T follicular helper cell (primary cell): Measurements from ENCODE around the gene PRIM1.
"Not testable (repeated sequence)": the region's sequence is repeated elsewhere in the genome, so short reads cannot be mapped to it uniquely, and the experiment has no call there.

Source experiments
- DNase-seq: peaks from one replicate; pipeline ENCODE4 v3.0.0-alpha.2; 2020; ENCODE audit warnings: low read depth
- total RNA-seq, 2 experiments: gene quantifications; one replicate each; lab custom pipeline; 2026; lab: John Stamatoyannopoulos, UW

The PRIM1 gene
- total RNA-seq, result 18.4 to 22.5 reads per million in 2 experiments

DNA sequence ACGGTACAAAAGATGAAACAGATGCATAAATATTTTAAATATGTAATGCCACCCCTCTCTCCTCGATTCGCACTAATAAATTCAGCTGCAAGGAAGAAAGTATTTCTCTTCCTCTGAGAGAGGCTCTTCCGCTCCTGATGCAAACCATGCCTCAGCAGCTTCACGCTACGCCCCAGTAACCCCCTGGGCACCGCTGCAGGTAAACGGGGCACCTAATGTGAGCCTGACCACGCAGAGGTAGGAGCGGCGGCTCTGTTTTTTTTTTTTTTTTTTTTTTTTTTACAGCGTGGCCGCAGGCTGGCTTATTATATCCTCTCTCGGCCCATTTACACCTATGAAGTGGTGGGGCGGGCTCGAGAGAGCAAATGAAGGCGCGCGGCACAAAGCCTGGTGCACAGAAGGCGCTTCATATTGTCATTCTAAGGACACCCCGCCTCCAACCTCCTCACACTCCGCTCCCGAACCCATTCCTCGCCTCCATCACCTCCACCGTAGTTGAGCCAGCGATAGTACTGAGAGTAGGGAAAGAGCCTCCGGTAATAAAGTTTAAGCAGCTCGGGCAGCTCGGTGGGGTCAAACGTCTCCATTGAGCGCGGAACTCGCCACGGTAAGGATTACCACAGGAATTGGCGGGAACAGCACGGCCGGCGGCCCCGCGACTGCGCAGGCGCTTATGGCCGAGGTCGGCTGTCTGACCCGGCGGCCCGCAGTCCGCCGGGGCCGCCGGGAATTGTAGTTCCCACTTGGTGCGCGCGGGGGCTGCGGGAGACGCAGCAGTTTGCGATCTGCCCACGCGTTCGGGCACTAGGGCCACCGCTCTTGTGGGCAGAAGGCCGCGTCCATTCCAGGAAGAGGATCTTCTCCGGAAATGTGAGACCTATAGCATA, at the start of gene PRIM1:
Gene PRIM1 (minus strand): TSS at position 612 of the 887 bp plus-strand sequence. CDS start 25 bp downstream, at position 587.
- peak; percentile 73 for DNase-seq

DNA sequence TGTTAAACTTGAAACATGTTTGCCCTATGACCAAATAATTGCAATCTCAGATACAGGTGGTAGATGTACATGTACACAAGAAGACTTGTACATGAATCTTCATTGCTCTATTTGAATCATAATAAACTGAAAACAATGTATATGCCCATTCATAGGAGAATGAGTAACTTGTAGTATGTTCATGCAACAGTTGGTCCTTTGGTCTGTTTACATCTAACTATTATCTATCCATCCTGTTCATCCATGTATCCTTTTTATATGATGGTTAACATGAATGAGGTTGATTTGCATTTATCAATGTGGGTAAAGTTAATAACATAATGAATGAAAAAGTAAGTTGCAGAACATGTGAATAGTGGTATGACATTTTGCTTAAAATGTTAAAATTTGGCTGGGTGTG, 48.1 kb upstream of the PRIM1 start:
- no peak for DNase-seq

DNA sequence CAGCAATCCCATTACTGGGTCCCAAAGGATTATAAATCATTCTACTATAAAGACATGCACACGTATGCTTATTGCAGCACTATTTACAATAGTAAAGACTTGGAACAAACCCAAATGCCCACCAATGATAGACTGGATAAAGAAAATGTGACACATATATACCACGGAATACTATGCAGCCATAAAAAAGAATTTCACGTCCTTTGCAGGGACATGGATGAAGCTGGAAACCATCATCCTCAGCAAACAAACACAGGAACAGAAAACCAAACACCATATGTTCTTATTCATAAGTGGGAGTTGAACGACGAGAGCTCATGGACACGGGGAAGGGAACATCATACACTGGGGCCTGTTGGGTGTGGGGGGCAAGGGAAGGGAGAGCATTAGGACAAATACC, 47.2 kb upstream of the PRIM1 start:
- not testable (repeated sequence) for DNase-seq

DNA sequence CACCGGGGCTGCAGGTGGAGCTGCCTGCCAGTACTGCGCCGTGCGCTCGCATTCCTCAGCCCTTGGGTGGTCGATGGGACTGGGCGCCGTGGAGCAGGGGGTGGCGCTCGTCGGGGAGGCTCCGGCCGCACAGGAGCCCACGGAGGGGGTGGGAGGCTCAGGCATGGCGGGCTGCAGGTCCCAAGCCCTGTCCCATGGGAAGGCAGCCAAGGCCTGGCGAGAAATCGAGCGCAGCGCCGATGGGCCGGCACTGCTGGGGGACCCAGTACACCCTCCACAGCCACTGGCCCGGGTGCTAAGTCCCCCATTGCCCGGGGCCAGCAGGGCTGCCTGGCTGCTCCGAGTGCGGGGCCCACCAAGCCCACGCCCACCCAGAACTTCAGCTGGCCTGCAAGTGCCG, 43.7 kb upstream of the PRIM1 start:
- DNase-seq, result not testable (repeated sequence)

DNA sequence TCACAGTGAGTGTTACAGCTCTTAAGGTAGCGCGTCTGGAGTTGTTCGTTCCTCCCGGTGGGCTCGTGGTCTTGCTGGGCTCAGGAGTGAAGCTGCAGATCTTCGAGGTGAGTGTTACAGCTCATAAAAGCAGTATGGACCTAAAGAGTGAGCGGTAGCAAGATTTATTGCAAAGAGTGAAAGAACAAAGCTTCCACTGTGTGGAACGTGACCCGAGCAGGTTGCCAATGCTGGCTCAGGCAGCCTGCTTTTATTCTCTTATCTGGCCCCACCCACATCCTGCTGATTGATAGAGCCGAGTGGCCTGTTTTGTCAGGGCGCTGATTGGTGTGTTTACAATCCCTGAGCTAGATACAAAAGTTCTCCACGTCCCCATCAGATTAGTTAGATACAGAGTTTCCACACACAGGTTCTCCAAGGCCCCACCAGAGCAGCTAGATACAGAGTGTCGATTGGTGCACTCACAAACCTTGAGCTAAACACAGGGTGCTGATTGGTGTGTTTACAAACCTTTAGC, 43.0 kb upstream of the PRIM1 start:
- DNase-seq, result not testable (repeated sequence)

DNA sequence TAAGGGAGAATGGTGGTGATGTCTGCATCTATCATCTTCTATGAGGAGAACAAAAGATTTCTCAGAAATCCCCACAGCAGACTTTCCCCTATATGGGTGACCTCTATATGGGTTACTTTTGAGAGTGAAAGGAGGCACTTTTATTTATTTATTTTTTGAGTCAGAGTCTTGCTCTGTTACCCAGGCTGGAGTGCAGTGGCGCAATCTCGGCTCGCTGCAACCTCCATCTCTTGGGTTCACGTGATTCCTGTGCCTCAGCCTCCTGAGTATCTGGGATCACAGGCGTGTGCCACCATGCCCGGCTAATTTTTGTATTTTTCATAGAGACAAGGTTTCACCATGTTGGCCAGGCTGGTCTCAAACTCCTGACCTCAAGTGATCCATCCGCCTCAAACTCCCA, 41.0 kb upstream of the PRIM1 start:
- DNase-seq, result not testable (repeated sequence)

DNA sequence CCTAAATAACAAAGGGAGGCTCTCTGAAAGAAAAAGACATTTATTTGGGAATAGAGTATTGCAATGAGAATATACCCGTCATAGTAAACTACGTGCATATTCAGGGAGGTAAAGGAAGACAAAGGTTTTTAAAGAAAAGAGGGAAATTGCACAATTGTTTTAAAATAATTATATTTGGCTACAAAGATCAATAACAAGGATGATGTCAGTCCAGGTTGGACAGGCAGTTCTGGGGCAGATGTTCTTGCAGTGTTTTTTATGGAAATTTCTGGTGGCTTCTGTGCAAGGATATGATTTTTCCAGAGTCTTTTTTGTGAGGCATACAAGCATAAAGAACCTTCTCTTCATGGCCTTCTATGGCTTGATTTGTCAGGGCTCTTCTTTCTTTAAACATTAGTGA, 40.6 kb upstream of the PRIM1 start:
- no peak for DNase-seq

DNA sequence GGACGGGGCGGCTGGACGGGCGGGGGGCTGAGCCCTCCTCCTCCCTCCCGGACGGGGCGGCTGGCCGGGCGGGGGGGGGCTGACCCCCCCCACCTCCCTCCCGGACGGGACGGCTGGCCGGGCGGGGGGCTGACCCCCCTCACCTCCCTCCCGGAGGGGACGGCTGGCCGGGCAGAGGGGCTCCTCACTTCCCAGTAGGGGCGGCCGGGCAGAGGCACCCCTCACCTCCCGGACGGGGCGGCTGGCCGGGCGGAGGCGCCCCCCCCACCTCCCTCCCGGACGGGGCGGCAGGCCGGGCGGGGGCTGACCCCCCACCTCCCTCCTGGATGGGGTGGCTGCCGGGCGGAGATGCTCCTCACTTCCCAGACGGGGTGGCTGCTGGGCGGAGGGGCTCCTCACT, 37.3 kb upstream of the PRIM1 start:
- DNase-seq, result not testable (repeated sequence)

DNA sequence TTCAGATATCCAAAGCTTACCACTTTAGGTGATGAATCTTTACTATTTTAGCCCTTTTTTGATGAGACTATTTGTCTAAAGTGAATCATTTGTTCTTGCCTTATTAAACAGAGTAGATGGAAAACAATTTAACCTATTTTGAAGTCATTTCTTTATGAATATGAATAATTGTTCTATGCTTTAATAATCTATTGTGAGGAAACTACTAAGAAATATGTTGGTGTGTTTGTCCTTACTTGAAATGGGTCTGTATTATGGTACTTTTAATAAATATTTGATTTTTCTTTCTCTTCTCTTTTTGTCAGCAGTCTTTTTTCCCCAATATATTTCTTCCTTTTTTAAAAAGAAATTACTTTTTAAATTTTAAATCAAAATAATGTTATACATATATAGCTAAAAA, 35.4 kb upstream of the PRIM1 start:
- no peak for DNase-seq

DNA sequence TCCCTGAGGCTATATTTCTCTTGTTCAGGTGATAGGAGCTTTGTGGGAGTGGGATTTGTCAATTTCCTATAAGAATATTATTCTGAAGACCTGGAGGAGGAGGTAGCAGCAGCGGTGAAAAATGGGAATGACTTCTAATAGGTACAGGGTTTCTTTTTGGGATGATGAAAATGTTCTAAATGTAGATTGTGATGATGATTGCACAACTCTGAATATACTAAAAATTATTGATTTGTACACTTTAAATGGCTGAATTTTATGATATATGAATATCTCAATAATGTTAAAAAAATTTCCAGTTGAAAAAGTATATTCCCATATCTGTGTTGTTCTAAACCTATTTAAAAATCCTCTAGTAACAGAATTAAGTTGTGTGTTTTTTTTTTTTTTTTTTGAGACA, 33.8 kb upstream of the PRIM1 start:
- no peak for DNase-seq

DNA sequence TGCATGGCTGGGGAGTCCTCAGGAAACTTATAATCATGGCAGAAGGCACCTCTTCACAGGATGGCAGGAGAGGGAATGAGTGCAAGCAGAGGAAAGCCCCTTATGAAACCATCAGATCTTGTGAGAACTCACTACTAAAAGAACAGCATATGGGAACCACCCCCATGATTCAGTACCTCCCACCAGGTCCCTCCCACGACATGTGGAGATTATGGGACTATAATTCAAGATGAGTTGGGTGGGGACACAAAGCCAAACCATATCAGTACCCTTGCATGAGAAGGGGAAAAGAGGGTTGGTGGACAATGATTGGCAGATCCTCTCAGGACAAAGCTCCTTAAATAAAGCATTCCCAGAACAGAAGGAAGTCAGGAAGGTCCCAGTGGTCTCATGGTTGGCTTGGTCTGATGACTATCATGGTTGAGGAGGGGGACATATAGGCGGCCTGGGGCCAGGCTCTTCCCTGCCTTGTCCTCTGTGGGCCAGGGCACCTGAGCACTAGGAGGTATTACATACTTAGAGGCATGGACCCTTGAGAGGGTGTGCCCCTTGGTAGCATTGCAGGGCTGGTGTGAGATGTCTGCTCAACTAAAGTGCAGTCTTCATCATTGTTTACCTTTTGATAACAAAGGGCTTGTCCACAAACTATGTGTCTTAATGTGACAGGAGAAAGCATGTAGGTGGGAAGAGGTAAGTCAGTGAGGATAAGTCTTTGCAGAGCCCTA, 33.2 kb upstream of the PRIM1 start:
- DNase-seq, result no peak

DNA sequence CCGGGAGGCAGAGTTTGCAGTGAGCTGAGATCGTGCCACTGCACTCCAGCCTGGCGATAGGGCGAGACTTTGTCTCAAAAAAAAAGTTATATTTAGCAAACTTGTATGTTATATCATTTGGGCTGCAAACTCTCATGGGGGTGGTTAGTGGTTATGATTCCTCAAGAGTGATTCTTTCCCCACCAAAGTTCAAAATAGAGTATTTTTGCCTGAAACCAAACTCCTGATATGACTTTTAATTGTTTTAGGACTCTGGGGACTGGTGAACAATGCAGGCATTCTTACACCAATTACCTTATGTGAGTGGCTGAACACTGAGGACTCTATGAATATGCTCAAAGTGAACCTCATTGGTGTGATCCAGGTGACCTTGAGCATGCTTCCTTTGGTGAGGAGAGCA, 29.6 kb upstream of the PRIM1 start:
- no peak for DNase-seq

DNA sequence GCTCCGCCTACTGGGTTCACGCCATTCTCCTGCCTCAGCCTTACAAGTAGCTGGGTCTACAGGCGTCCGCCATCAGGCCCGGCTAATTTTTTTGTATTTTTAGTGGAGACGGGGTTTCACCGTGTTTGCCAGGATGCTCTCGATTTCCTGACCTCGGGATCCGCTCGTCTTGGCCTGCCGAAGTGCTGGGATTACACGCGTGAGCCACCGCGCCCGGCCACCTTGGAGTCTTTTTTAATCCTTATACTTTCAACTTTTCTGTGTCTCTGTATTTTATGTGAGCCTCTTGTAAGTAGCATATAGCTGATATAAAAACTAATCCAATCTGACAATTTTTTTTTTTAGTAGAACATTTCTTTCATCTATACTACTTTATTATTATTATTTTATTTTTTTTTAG, 26.6 kb upstream of the PRIM1 start:
- no peak for DNase-seq

DNA sequence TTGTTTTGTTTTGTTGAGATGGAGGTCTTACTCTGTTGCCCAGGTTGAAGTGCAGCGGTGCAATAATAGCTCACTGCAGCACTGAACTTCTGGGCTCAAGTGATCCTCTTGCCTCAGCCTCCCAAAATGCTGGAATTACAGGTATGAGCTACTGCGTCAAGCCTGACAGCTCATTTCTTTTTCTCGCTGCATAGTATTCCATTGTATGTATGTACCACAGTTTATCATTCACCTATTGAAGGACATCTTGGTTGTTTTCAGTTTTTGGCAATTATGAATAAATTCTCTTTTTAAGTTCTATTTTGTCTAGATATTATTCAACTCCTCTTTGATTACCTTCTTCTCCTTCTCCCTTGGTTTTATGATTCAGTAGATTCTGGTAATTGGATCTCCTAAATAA, 24.5 kb upstream of the PRIM1 start:
- no peak for DNase-seq

DNA sequence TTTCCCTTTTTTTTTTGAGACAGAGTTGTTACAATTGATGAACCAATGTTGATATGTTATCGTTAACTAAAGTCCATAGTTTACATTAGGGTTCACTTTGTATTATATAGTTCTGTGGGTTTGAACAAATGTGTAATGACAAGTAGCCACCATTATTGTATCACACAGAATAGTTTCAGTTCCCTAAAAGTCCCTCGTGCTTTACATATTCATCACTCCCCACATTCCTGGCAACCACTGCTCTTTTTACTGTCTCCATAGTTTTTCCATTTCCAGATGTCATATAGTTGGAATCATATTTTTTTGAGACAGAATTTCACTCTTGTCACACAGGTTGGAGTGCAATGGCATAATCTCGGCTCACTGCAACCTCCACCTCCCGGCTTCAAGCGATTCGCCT, 23.5 kb upstream of the PRIM1 start:
- no peak for DNase-seq

DNA sequence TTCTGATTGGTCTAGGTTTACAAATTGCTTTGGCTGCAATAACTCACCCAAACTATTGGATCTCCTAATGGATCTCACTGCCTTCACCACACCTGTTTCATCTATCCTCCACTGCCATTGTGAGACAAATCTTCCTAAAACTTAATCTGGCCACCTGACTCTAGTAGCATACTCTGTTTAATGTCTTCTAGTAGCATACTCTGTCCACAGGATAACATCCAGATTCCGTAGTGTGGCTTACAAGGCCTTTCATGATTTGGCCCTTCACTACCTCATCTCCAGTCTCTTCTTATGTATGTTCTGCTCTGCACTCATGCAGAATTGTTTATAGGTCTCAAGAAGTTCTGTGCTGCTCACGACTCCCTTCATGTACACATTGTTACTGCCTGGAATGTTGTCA, 21.0 kb upstream of the PRIM1 start:
- no peak for DNase-seq

DNA sequence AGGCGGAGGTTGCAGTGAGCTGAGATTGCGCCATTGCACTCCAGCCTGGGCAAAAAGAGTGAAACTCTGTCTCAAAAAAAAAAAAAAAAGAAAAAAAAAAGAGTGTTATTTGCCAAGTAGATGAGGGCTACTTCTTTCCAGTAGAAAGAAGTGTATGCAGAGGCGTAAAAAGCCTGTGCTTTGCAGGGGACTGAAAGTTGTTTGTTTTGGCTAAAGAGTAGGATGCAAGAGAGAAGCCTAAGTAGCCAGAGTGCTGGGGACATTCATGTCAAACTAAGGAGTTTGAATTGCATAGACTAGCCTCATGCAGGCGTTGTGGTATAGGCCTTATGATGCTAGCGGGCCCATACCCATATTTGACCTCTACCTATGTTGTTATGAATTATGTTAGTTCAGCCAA, 20.5 kb upstream of the PRIM1 start:
- no peak for DNase-seq

DNA sequence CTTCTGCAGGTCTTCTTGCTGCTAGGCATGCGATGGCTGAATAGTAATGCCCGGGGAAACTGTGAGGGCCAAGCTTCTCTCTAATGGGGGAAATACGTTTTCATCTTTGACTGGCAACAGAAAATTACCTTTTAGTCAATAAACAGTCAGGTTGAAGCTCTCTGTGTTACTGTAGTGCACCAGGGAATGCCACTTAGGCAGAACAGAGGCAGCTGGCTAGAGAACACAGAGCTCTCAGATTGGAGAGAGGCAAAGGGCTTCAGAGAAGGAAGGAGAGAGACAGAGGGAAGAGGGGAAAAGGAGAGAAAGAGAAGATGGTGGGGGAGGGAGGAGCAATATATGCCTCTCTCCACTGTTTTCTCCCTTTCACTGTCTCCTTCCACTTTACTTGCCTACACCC, 17.7 kb upstream of the PRIM1 start:
- DNase-seq, result no peak

DNA sequence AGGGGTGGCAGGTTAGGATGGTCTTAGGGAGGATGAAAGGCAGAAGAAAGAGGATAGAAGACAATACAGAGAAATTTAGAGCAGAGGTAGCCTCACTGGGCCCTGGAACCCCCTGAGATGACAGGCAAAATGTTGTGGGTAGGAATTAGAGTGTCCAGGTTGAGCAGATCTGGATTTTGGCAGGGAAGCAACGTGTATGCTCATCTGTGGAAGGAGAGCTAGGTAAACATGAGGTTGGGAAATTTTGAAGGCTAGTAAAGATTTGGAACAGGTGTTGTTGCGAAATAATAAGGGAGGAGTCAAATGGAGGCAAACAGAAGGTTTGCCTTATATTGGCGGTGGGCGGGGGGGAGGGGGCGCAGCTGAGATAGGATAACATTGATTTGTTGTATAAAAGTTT, 16.3 kb upstream of the PRIM1 start:
- no peak for DNase-seq

DNA sequence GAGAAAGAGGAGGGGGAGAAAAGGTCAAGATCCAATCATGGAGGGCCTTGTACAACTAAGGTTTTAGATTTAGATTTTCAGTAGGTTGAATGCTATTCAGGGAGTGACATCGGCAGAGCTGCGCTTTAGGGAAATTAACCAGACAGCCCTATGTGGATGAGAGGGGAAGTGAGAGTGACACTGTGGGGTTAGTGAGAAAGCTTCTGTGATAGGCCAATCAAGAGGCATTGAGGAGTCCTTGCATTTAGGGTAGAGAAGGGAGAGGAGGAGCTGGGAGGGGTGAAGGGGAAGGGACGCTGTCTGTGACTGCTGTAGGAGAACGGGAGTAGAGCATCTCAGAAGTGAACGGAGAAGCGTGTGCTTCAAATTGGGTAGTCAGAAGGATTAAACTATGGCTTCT, 14.4 kb upstream of the PRIM1 start:
- DNase-seq, result no peak

DNA sequence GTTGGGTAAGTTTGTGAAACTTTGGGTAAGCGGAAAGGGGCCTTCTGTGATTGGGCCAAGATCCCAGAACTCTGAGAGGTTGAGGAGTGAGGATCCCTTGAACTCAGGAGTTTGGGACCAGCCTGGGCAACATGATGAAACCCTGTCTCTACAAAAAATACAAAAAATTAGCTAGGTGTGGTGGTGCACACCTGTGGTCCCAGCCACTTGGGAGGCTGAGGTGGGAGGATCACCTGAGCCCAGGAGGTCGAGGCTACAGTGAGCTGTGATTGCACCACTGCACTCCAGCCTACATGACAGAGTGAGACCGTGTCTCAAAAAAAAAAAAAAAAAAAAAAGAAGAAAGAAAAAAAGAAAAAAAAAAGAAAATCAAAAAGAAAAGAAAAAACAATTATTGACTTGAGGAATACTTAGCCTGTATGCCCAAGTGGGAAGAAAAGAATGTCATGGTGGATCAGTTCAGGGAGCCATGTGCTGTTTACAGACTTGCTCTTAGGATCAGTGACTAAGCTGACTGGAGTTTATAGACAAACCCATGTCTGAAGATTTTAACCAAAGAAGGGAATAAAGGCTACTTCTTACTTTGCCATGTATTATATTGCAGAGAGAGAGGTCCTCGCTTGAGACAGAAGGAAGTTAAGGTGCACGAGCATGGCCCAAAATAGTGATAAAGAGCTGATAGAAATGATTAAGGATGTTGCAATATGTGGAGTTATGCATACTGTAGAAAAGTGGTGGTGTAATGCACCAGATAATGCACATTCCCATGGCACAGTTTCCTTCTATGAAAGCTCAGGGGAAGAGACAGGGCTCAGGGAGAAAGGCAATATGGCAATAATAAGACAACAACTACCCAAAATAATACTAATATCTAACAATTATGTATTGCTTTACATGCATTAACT, 11.9 kb upstream of the PRIM1 start:
- DNase-seq, result no peak

DNA sequence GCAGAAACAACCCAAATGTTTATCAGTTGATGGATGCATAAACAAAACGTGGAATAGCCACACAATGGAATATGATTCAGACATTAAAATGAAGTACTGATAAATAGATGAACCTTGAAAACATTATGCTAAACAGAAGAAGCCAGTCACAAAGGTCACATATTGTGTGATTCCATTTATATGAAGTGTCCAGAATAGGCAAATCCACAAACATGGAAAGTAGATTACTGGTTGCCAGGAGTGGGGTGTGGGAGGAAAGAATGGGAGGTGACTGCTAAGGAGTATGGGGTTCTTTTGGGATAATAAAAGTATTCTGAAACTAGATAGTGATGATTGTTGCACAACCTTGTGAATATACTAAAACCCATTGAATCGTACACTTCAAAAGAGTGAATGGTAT, 9.7 kb upstream of the PRIM1 start:
- no peak for DNase-seq
